ENCODE results near the gene ACTL10.
"Not testable (repeated sequence)": the region's sequence is repeated elsewhere in the genome, so short reads cannot be mapped to it uniquely, and the experiment has no call there.

The ACTL10 gene

GRCh38 chr20:33693741-33694638, 27.2 kb downstream of the ACTL10 start:
- peaks cover 8% of the 10 kb centered on the region; the same call in 1 of the 2 replicates for H3K4me1 ChIP-seq (ENCODE audit: insufficient read depth, low read length)
- no peak overlapping the region for H3K9ac ChIP-seq (ENCODE audit: low read depth, low read length)
- no peak overlapping the region for H3K27ac ChIP-seq (ENCODE audit: low read length)

DNA sequence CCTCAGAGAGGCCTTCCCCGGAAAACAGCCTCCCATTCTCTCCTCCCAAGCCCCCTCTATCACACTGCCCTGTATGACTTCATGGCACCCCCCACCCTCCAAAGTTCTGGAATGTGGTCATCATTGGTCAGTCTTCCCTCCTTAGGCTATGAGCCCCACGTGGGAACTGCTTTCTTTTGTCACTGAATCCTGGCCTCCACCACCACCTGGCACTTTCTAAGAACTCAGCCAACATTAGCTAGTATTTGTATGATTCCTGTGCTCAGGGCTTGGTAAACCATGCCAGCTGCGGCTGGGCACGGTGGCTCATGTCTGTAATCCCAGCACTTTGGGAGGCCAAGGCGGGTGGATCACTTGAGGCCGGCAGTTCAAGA, 27.9 kb downstream of the ACTL10 start:
- Histone ChIP-seq H3K9me3 (ENCODE audit: insufficient read depth, low read depth, low read length) (no peaks in the 10 kb centered on the region), H3K4me3 (ENCODE audit: low read length) (no peak overlapping the region), H3K27ac (ENCODE audit: low read length) (no peak overlapping the region), H3K4me1 (ENCODE audit: insufficient read depth, low read length) (peaks cover 8% of the 10 kb centered on the region; the same call in 1 of the 2 replicates), H3K27me3 (ENCODE audit: insufficient read depth, low read length) (peaks cover 5% of the 10 kb centered on the region; the same call in 1 of the 2 replicates), H3K36me3 (ENCODE audit: insufficient read depth, low read depth, low read length) (no peaks in the 10 kb centered on the region), H3K9ac (ENCODE audit: low read depth, low read length) (no peak overlapping the region)

More at GRCh38 chr20:33693741-33694638, 27.2 kb downstream of the ACTL10 start:
- Histone ChIP-seq H3K27me3 (ENCODE audit: insufficient read depth, low read length) (peaks cover 11% of the 10 kb centered on the region; the same call in 1 of the 2 replicates), H3K4me3 (ENCODE audit: low read length) (no peak overlapping the region), H3K36me3 (ENCODE audit: insufficient read depth, low read depth, low read length) (no peaks in the 10 kb centered on the region), H3K9me3 (ENCODE audit: insufficient read depth, low read depth, low read length) (no peaks in the 10 kb centered on the region)

DNA sequence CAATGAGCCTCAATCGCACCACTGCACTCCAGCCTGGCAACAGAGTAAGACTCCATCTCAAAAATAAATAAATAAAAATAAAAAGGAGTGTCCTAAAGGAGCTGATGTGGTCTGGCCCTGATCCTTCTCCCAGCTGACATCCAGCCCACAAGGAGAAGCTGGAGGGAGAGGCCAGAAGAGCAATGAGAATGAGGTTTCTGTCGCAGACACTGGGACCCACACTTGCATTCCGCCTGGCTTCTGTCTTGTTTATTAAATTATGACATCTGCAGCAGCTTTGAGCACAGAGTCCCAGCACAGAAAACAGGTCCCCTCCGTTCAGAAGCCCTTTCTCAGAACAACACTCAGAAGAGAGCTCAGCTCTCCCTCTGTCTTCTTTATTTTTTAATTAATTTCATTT, 29.7 kb downstream of the ACTL10 start:
- H3K27ac ChIP-seq (ENCODE audit: low read length) = no peak overlapping the region
- no peaks in the 10 kb centered on the region for H3K27me3 ChIP-seq (ENCODE audit: insufficient read depth, low read length)
- H3K36me3 ChIP-seq (ENCODE audit: insufficient read depth, low read depth, low read length) = no peaks in the 10 kb centered on the region
- no peaks in the 10 kb centered on the region for H3K9me3 ChIP-seq (ENCODE audit: insufficient read depth, low read depth, low read length)
- no peak overlapping the region for H3K4me3 ChIP-seq (ENCODE audit: low read length)
- H3K9ac ChIP-seq (ENCODE audit: low read depth, low read length) = no peak overlapping the region
- H3K4me1 ChIP-seq (ENCODE audit: insufficient read depth, low read length) = peaks cover 8% of the 10 kb centered on the region; the same call in 1 of the 2 replicates

DNA sequence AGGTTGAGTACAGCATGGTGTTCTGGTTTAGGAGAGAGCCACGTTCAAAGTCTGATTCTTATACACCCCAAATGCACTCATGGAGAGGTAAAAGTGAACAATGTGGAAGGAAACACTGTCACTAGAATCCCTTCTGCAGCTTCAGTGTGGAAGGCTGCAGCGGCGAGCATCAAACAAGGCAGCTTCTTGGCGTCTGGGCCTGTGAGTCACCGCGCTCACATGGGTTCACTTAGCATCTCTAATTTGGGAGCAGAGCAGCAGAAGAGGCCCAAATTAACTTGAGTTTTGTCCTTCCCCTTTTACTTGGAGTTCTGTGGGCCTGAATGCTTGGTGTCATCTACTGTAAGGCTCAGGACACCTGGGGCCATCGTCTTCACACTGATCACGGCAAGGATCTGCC, 30.4 kb downstream of the ACTL10 start:
- Histone ChIP-seq H3K9me3 (ENCODE audit: insufficient read depth, low read depth, low read length) (peaks cover 5% of the 10 kb centered on the region), H3K4me3 (ENCODE audit: low read length) (no peak overlapping the region), H3K4me1 (ENCODE audit: insufficient read depth, low read length) (peaks cover 8% of the 10 kb centered on the region; the same call in 1 of the 2 replicates), H3K27me3 (ENCODE audit: insufficient read depth, low read length) (no peaks in the 10 kb centered on the region), H3K27ac (ENCODE audit: low read length) (no peak overlapping the region), H3K36me3 (ENCODE audit: insufficient read depth, low read depth, low read length) (no peaks in the 10 kb centered on the region), H3K9ac (ENCODE audit: low read depth, low read length) (no peak overlapping the region)

- H3K9me3 ChIP-seq (ENCODE audit: insufficient read depth, low read depth, low read length) = peaks cover 12% of the 10 kb centered on the region
- not testable (repeated sequence) for H3K9ac ChIP-seq (ENCODE audit: low read depth, low read length); H3K27ac ChIP-seq (ENCODE audit: low read length); H3K27me3 ChIP-seq (ENCODE audit: insufficient read depth, low read length); H3K4me1 ChIP-seq (ENCODE audit: insufficient read depth, low read length); H3K36me3 ChIP-seq (ENCODE audit: insufficient read depth, low read depth, low read length); H3K4me3 ChIP-seq (ENCODE audit: low read length)
Measured at GRCh38 chr20:33698966-33699365, 32.2 kb downstream of the ACTL10 start.

DNA sequence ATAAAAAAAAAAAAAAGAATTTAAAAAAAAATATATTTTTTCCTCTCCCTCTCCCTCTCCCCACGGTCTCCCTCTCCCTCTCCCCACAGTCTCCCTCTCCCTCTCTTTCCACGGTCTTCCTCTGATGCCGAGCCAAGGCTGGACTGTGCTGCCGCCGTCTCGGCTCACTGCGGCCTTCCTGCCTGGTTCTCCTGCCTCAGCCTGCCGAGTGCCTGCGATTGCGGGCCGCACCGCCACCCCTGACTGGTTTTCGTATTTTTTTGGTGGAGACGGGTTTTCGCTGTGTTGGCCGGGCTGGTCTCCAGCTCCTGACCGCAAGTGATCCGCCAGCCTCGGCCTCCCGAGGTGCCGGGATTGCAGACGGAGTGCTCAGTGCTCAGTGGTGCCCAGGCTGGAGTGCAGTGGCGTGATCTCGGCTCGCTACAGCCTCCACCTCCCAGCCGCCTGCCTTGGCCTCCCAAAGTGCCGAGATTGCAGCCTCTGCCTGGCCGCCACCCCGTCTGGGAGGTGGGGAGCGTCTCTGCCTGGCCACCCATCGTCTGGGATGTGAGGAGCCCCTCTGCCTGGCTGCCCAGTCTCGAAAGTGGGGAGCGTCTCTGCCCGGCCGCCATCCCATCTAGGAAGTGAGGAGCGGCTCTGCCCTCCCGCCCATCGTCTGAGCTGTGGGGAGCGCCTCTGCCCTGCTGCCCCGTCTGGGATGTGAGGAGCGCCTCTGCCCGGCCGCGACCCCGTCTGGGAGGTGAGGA, 34.1 kb downstream of the ACTL10 start:
- not testable (repeated sequence) for H3K27me3 ChIP-seq (ENCODE audit: insufficient read depth, low read length); H3K4me3 ChIP-seq (ENCODE audit: low read length); H3K27ac ChIP-seq (ENCODE audit: low read length); H3K9ac ChIP-seq (ENCODE audit: low read depth, low read length); H3K36me3 ChIP-seq (ENCODE audit: insufficient read depth, low read depth, low read length); H3K4me1 ChIP-seq (ENCODE audit: insufficient read depth, low read length)
- peaks cover 12% of the 10 kb centered on the region for H3K9me3 ChIP-seq (ENCODE audit: insufficient read depth, low read depth, low read length)

- Histone ChIP-seq H3K9me3 (ENCODE audit: insufficient read depth, low read depth, low read length) (peaks cover 12% of the 10 kb centered on the region), H3K36me3 (ENCODE audit: insufficient read depth, low read depth, low read length) (no peaks in the 10 kb centered on the region), H3K4me1 (ENCODE audit: insufficient read depth, low read length) (no peaks in the 10 kb centered on the region), H3K27ac (ENCODE audit: low read length) (no peak overlapping the region), H3K27me3 (ENCODE audit: insufficient read depth, low read length) (no peaks in the 10 kb centered on the region), H3K4me3 (ENCODE audit: low read length) (no peak overlapping the region), H3K9ac (ENCODE audit: low read depth, low read length) (no peak overlapping the region)
Measured at GRCh38 chr20:33701629-33702450, 35.1 kb downstream of the ACTL10 start.

DNA sequence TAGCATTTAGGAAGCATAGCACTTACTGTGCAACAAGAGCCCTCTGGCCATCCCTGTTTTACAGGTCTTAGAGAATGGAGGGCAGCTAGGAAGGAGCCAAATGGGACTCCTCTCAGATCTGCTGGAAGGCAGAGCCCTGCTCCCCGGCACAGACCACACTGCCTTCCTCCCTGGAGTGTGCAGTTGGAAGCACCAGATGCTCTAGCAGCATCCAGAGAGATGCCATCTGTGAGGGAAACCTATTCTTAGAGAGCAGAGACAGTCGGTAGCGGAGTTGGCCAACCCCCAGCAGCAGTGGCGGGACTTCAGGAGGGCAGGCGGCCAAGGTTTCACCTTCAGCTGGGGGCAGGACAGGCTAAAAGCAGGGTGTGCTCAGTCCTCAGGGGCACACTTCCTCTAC, 36.1 kb downstream of the ACTL10 start:
- no peak overlapping the region for H3K9ac ChIP-seq (ENCODE audit: low read depth, low read length)
- H3K9me3 ChIP-seq (ENCODE audit: insufficient read depth, low read depth, low read length) = peaks cover 12% of the 10 kb centered on the region
- H3K27me3 ChIP-seq (ENCODE audit: insufficient read depth, low read length) = no peaks in the 10 kb centered on the region
- H3K36me3 ChIP-seq (ENCODE audit: insufficient read depth, low read depth, low read length) = no peaks in the 10 kb centered on the region
- no peak overlapping the region for H3K4me3 ChIP-seq (ENCODE audit: low read length)
- no peak overlapping the region for H3K27ac ChIP-seq (ENCODE audit: low read length)
- no peaks in the 10 kb centered on the region for H3K4me1 ChIP-seq (ENCODE audit: insufficient read depth, low read length)

DNA sequence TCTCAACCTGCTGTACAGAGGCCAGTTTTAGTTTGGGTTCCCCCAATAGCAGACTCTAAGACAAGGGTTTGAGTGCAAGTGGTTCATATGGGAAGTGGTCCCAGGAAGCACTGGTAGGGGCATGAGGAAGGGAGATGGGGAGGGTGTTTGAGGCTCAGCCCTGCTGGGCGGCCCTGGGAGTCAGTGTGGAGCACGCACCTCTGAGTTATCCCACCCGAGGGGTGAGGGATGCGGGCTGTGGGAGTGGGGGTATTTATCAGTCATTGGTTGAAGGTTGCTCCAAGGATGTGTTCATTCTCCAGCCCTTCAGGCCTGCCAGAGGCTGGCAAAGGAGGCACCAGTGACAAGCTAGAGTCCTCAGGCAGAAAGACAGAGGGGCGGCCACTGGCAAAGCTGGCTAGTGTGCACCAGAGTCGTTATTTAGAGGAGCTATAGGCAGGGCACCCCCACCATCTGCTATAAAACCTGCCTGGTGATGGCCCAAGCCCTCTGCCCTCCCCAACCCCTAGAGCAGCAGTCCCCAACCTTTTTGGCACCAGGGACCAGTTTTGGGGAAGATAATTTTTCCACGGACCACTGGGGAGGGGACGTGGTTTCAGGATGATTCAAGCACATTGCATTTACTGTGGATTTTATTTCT, 36.9 kb downstream of the ACTL10 start:
- H3K27ac ChIP-seq (ENCODE audit: low read length) = no peak overlapping the region

GRCh38 chr20:33704197-33704924, 37.6 kb downstream of the ACTL10 start:
- H3K9ac ChIP-seq (ENCODE audit: low read depth, low read length) = no peak overlapping the region
- H3K4me1 ChIP-seq (ENCODE audit: insufficient read depth, low read length) = no peaks in the 10 kb centered on the region
- H3K4me3 ChIP-seq (ENCODE audit: low read length) = no peak overlapping the region
- H3K36me3 ChIP-seq (ENCODE audit: insufficient read depth, low read depth, low read length) = no peaks in the 10 kb centered on the region
- H3K27ac ChIP-seq (ENCODE audit: low read length) = no peak overlapping the region
- H3K9me3 ChIP-seq (ENCODE audit: insufficient read depth, low read depth, low read length) = peaks cover 12% of the 10 kb centered on the region
- no peaks in the 10 kb centered on the region for H3K27me3 ChIP-seq (ENCODE audit: insufficient read depth, low read length)

More for the DNA sequence above, 36.9 kb downstream of the ACTL10 start:
- H3K27me3 ChIP-seq (ENCODE audit: insufficient read depth, low read length) = no peaks in the 10 kb centered on the region
- no peak overlapping the region for H3K4me3 ChIP-seq (ENCODE audit: low read length)
- no peaks in the 10 kb centered on the region for H3K4me1 ChIP-seq (ENCODE audit: insufficient read depth, low read length)
- no peak overlapping the region for H3K9ac ChIP-seq (ENCODE audit: low read depth, low read length)
- peaks cover 12% of the 10 kb centered on the region for H3K9me3 ChIP-seq (ENCODE audit: insufficient read depth, low read depth, low read length)
- no peaks in the 10 kb centered on the region for H3K36me3 ChIP-seq (ENCODE audit: insufficient read depth, low read depth, low read length)

Data from iPS-20b (cell line).